CD8-positive, alpha-beta memory T cell (primary cell): ENCODE results near the gene UBE2G1. TPM values are rescaled to one million over a fixed set of nuclear protein-coding genes. Genes with fewer than 3 reads are reported as not detected.

Source experiments
- CTCF ChIA-PET: fragments of 350-600 bp; sonication (Branson Sonifier 250); formaldehyde crosslinking; loops from one replicate; lab custom pipeline; 2021; ENCODE audit warnings: antibody characterized with exemption; lab: Charles Lee
- POLR2A ChIA-PET: fragments of 350-600 bp; sonication (Branson Sonifier 250); formaldehyde crosslinking; loops from one replicate; lab custom pipeline; 2021; ENCODE audit warnings: antibody characterized with exemption; lab: Charles Lee
- DNase-seq, 5 donors: peaks; one replicate each; pipeline versions ENCODE4 v3.0.0 to v3.0.0-alpha.2; 2020 to 2022; ENCODE audit warnings: mixed read lengths in 1 of 5
- H3K27ac ChIP-seq: one replicate; pipeline ENCODE4 v1.7.0; 2013; ENCODE audit warnings: low read depth, mild to moderate bottlenecking, low read length, moderate library complexity
- H3K27me3 ChIP-seq: 2 replicates; pipeline ENCODE4 v1.7.0; 2013; ENCODE audit warnings: low read length, mild to moderate bottlenecking; ENCODE audit not compliant: insufficient read depth, poor library complexity, severe bottlenecking
- H3K36me3 ChIP-seq: 2 replicates; pipeline ENCODE4 v1.7.0; 2013; ENCODE audit warnings: mild to moderate bottlenecking, low read length, moderate library complexity; ENCODE audit not compliant: insufficient read depth
- H3K4me1 ChIP-seq: 2 replicates; pipeline ENCODE4 v1.7.0; 2013; ENCODE audit warnings: mild to moderate bottlenecking, low read length, moderate library complexity; ENCODE audit not compliant: insufficient read depth
- H3K4me3 ChIP-seq: 2 replicates; pipeline ENCODE4 v1.7.0; 2013; ENCODE audit warnings: mild to moderate bottlenecking, low read length
- H3K9me3 ChIP-seq: 2 replicates; pipeline ENCODE4 v1.7.0; 2013; ENCODE audit warnings: mild to moderate bottlenecking, low read length
- H3K27ac Mint-ChIP-seq, 8 donors: one replicate each; pipeline ENCODE4 v1.8.0; 2020 to 2021; ENCODE audit warnings: mixed read lengths in 8 of 8, mild to moderate bottlenecking in 6 of 8, inconsistent platforms in 3 of 8, moderate library complexity in 3 of 8
- H3K27me3 Mint-ChIP-seq, 2 donors: one replicate each; pipeline ENCODE4 v1.8.0; 2020 to 2021; ENCODE audit warnings: mixed read lengths in 2 of 2, mild to moderate bottlenecking in 1 of 2, moderate library complexity in 1 of 2
- H3K36me3 Mint-ChIP-seq, 3 donors: one replicate each; pipeline ENCODE4 v1.8.0; 2020 to 2021; ENCODE audit warnings: mixed read lengths in 3 of 3, inconsistent platforms in 1 of 3, mild to moderate bottlenecking in 1 of 3
- H3K4me1 Mint-ChIP-seq, 3 donors: one replicate each; pipeline ENCODE4 v1.8.0; 2020 to 2021; ENCODE audit warnings: mixed read lengths in 3 of 3, inconsistent platforms in 1 of 3, mild to moderate bottlenecking in 1 of 3
- H3K4me3 Mint-ChIP-seq, 7 donors: one replicate each; pipeline ENCODE4 v1.8.0; 2020 to 2021; ENCODE audit warnings: mixed read lengths in 7 of 7, mild to moderate bottlenecking in 6 of 7, moderate library complexity in 4 of 7, inconsistent platforms in 2 of 7
- H3K9me3 Mint-ChIP-seq, 5 donors: one replicate each; pipeline ENCODE4 v1.8.0; 2020 to 2022; ENCODE audit warnings: mixed read lengths in 5 of 5, mild to moderate bottlenecking in 3 of 5, moderate library complexity in 2 of 5, inconsistent platforms in 1 of 5
- polyA plus RNA-seq: library from polyadenylated mRNA; unstranded; fragments of 300-500 nt; fragmentation: Illumina TruSeq; gene quantifications from one replicate; pipeline ENCODE4 v1.2.3, GENCODE V29; 2021
- total RNA-seq, 2 experiments: library from RNA; stranded (reverse); gene quantifications; one replicate each; pipeline ENCODE4 v1.2.3, GENCODE V29; 2021

Gene UBE2G1
- total and polyA plus RNA-seq, 3 experiments from 2014 or later: 54.9 to 68.0 (median 66.6) TPM

DNA sequence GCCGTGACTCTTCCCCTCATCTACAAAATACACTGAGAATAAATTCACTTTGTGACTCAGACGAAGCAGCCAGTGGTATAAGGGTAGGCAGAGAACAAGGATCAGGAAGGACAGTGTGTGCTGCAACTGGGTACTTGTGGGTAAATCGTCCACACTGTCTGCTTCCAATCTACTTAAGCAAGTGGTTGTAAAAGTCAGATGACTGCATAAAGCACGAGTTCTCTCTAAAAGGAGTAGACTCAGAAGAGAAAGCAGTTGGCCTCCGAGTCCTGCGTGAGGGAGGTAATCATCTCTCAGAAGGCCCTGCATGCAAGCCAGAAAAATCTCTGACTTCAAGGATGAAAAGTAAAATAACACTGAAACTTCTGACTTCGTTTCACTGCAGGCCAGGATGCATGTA lies 145.8 kb downstream of the UBE2G1 start:
- Histone ChIP-seq H3K4me3 (no peak overlapping the region), H3K36me3 (peaks cover 11% of the 10 kb centered on the region), H3K27ac (no peak overlapping the region), H3K4me1 (no peaks in the 10 kb centered on the region), H3K27me3 (no peaks in the 10 kb centered on the region), H3K9me3 (no peaks in the 10 kb centered on the region)
- POLR2A ChIA-PET: no interaction called here
- Mint-ChIP-seq H3K36me3 (peaks cover 0 to 46% (median 0%) of the 10 kb centered on the region in 3 donors), H3K4me3 (no peak overlapping the region), H3K27me3 (no peaks in the 10 kb centered on the region), H3K27ac (no peak overlapping the region), H3K4me1 (peaks cover 0 to 5% (median 1%) of the 10 kb centered on the region in 3 donors), H3K9me3 (no peaks in the 10 kb centered on the region)
- DNase-seq: no peak
- CTCF ChIA-PET: interaction anchor here (1.1 to 3.0 kb wide), 2 partner anchors 20 to 193 kb away, joined by 3 to 9 read pairs; no protein-coding TSS in a partner anchor

Other genes with a start within 250 kb of the UBE2G1 start
- gene ZZEF1, start 223.6 kb downstream of the UBE2G1 start, total RNA-seq: 10 to 100 TPM; 39.6 to 41.2 TPM
- 8.2 TPM for gene ZZEF1, start 223.6 kb downstream of the UBE2G1 start, polyA plus RNA-seq
- gene CYB5D2, start 223.5 kb downstream of the UBE2G1 start, total RNA-seq: 10 to 100 TPM; 12.6 to 14.2 TPM
- 12.9 TPM for gene CYB5D2, start 223.5 kb downstream of the UBE2G1 start, polyA plus RNA-seq
- 10 to 100 TPM; 35.2 to 39.6 TPM for gene ANKFY1, start 102.7 kb downstream of the UBE2G1 start, total RNA-seq
- 13.3 TPM for gene ANKFY1, start 102.7 kb downstream of the UBE2G1 start, polyA plus RNA-seq
- gene SPNS3, start 67.3 kb upstream of the UBE2G1 start, total RNA-seq: 1 to 10 TPM; 7.3 to 7.5 TPM
- 10.0 TPM for gene SPNS3, start 67.3 kb upstream of the UBE2G1 start, polyA plus RNA-seq
- under 1 TPM; 0.49 to 0.50 TPM for gene SPNS2, start 132.2 kb upstream of the UBE2G1 start, total RNA-seq
- 0.10 TPM for gene SPNS2, start 132.2 kb upstream of the UBE2G1 start, polyA plus RNA-seq
- gene MYBBP1A, start 188.7 kb upstream of the UBE2G1 start, total RNA-seq: 100 to 1,000 TPM; 148 to 157 TPM
- gene MYBBP1A, start 188.7 kb upstream of the UBE2G1 start, polyA plus RNA-seq: 34.1 TPM
- gene GGT6, start 193.9 kb upstream of the UBE2G1 start, total RNA-seq: not detected
- not detected for gene GGT6, start 193.9 kb upstream of the UBE2G1 start, polyA plus RNA-seq
- gene SMTNL2, start 217.9 kb upstream of the UBE2G1 start, total RNA-seq: not detected
- not detected for gene SMTNL2, start 217.9 kb upstream of the UBE2G1 start, polyA plus RNA-seq